ENCODE measurements around the gene CXCL5. TPM values are rescaled to one million over a fixed set of nuclear protein-coding genes. Genes with fewer than 3 reads are reported as not detected.

The CXCL5 gene
- total and polyA plus RNA-seq, 2 of the 13 experiments (the other 11 are each of a cell fraction or from before 2014, with no cell fraction given): not detected

DNA sequence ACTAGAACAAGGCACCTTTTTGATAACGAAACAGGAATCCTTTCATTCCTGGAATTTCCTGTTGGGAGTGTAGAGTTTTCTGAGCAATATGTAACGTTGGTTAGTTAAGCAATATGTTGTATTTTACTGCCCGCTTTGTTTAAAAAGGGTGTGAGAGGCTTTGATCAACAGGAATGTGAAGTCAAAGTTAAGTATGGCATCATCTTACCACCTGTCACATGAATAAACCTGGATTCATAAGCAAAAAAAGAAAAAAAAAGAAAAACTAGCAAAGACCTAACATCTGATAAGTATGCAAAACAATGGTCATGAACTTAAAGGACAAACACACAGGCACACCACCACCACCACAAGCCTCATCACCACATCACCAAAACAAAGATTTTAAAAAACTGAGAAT is 7.1 kb upstream of the CXCL5 start (continued):
- TF ChIP-seq, protein P1, sequence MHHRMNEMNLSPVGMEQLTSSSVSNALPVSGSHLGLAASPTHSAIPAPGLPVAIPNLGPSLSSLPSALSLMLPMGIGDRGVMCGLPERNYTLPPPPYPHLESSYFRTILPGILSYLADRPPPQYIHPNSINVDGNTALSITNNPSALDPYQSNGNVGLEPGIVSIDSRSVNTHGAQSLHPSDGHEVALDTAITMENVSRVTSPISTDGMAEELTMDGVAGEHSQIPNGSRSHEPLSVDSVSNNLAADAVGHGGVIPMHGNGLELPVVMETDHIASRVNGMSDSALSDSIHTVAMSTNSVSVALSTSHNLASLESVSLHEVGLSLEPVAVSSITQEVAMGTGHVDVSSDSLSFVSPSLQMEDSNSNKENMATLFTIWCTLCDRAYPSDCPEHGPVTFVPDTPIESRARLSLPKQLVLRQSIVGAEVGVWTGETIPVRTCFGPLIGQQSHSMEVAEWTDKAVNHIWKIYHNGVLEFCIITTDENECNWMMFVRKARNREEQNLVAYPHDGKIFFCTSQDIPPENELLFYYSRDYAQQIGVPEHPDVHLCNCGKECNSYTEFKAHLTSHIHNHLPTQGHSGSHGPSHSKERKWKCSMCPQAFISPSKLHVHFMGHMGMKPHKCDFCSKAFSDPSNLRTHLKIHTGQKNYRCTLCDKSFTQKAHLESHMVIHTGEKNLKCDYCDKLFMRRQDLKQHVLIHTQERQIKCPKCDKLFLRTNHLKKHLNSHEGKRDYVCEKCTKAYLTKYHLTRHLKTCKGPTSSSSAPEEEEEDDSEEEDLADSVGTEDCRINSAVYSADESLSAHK (CRISPR knock-in tag; IDR thresholded peaks at IDR 0.05; ENCODE audit: borderline replicate concordance): no peak
- TF ChIP-seq ZNF747 (CRISPR knock-in tag; IDR thresholded peaks at IDR 0.05; ENCODE audit: borderline replicate concordance) (no peak), NFIC (IDR thresholded peaks at IDR 0.05; ENCODE audit: low read length) (peak; percentile 60; the same call in 1 of the 2 replicates), RARA (CRISPR knock-in tag; IDR thresholded peaks at IDR 0.05) (peak; percentile 59), GFI1 (CRISPR knock-in tag; IDR thresholded peaks at IDR 0.05; ENCODE audit: borderline replicate concordance) (peak; percentile 35; the same call in 1 of the 2 replicates), KLF16 (CRISPR knock-in tag; IDR thresholded peaks at IDR 0.05) (peak in 1 of 2 experiments; percentile 56; a peak in 2 of 4 replicates), ZBTB3 (CRISPR knock-in tag; IDR thresholded peaks at IDR 0.05; ENCODE audit: borderline replicate concordance, low read depth) (no peak), NFRKB (IDR thresholded peaks at IDR 0.05) (no peak), ZNF136 (CRISPR knock-in tag; IDR thresholded peaks at IDR 0.05; ENCODE audit: low read depth) (no peak)
- TF ChIP-seq, protein P2, sequence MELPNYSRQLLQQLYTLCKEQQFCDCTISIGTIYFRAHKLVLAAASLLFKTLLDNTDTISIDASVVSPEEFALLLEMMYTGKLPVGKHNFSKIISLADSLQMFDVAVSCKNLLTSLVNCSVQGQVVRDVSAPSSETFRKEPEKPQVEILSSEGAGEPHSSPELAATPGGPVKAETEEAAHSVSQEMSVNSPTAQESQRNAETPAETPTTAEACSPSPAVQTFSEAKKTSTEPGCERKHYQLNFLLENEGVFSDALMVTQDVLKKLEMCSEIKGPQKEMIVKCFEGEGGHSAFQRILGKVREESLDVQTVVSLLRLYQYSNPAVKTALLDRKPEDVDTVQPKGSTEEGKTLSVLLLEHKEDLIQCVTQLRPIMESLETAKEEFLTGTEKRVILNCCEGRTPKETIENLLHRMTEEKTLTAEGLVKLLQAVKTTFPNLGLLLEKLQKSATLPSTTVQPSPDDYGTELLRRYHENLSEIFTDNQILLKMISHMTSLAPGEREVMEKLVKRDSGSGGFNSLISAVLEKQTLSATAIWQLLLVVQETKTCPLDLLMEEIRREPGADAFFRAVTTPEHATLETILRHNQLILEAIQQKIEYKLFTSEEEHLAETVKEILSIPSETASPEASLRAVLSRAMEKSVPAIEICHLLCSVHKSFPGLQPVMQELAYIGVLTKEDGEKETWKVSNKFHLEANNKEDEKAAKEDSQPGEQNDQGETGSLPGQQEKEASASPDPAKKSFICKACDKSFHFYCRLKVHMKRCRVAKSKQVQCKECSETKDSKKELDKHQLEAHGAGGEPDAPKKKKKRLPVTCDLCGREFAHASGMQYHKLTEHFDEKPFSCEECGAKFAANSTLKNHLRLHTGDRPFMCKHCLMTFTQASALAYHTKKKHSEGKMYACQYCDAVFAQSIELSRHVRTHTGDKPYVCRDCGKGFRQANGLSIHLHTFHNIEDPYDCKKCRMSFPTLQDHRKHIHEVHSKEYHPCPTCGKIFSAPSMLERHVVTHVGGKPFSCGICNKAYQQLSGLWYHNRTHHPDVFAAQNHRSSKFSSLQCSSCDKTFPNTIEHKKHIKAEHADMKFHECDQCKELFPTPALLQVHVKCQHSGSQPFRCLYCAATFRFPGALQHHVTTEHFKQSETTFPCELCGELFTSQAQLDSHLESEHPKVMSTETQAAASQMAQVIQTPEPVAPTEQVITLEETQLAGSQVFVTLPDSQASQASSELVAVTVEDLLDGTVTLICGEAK (IDR thresholded peaks at IDR 0.05): no peak
- TF ChIP-seq, protein P2 (CRISPR knock-in tag; IDR thresholded peaks at IDR 0.05): no peak
